GM10248 (cell line): ENCODE measurements around the gene SLC9A8.

ENCODE experiments used
- CTCF ChIA-PET: fragments of 300-600 bp; sonication (Branson Sonifier 250); formaldehyde crosslinking; extraction: SDS; loops from one replicate; lab custom pipeline; 2021; ENCODE audit warnings: antibody characterized with exemption; lab: Yijun Ruan, JAX
- POLR2A ChIA-PET: fragments of 350-650 bp; sonication (Branson Sonifier 250); formaldehyde crosslinking; extraction: SDS; loops from one replicate; lab custom pipeline; 2020; ENCODE audit warnings: antibody characterized with exemption; lab: Yijun Ruan, JAX
- DNase-seq: peaks from one replicate; pipeline ENCODE4 v3.0.0; 2012; ENCODE audit errors: extremely low spot score
- CTCF ChIP-seq: IDR thresholded peaks from 2 replicates; pipeline ENCODE4 v1.5.1; 2012; ENCODE audit warnings: mild to moderate bottlenecking, low read depth; ENCODE audit errors: extremely low read depth, missing control alignments, control extremely low read depth

The SLC9A8 gene

GRCh38 chr20:49811825-49812506, 662 bp upstream of the SLC9A8 start:
- no peak for DNase-seq
- ChIA-PET POLR2A (interaction anchor here (0.6 kb wide), 1 partner anchor 1052 kb away, joined by 3 read pairs; no protein-coding TSS in a partner anchor), CTCF (interaction anchor here (1.0 to 1.2 kb wide), 4 partner anchors 25 to 202 kb away, joined by 3 to 4 read pairs (median 3); no protein-coding TSS in a partner anchor)
- no peak for TF ChIP-seq CTCF

- TF ChIP-seq CTCF: no peak
- ChIA-PET CTCF (interaction anchor here (0.6 to 2.9 kb wide), 7 partner anchors 11 to 66 kb away, joined by 3 to 16 read pairs (median 4); no protein-coding TSS in a partner anchor), POLR2A (no interaction called here)
- no peak for DNase-seq
These were observed 812 bp downstream of the SLC9A8 start for GRCh38 chr20:49813305-49813974.

- CTCF ChIA-PET: interaction anchor here (0.8 to 2.9 kb wide), 4 partner anchors 11 to 46 kb away, joined by 3 to 16 read pairs (median 4); no protein-coding TSS in a partner anchor
- POLR2A ChIA-PET: interaction anchor here (0.5 kb wide), 1 partner anchor 14 kb away, joined by 6 read pairs; no protein-coding TSS in a partner anchor
- TF ChIP-seq CTCF: no peak
These were observed 1.5 kb downstream of the SLC9A8 start for GRCh38 chr20:49814057-49814694.

GRCh38 chr20:49818816-49819215, 6.2 kb downstream of the SLC9A8 start:
- ChIA-PET POLR2A (no interaction called here), CTCF (no interaction called here)
- no peak for TF ChIP-seq CTCF
- DNase-seq: no peak

More at GRCh38 chr20:49814057-49814694, 1.5 kb downstream of the SLC9A8 start:
- no peak for DNase-seq

- no peak for TF ChIP-seq CTCF
- no peak for DNase-seq
- CTCF ChIA-PET: interaction anchor here (1.0 to 1.3 kb wide), 2 partner anchors 11 to 17 kb away, joined by 3 read pairs; no protein-coding TSS in a partner anchor
- POLR2A ChIA-PET: no interaction called here
These were observed 7.1 kb downstream of the SLC9A8 start for GRCh38 chr20:49819702-49820101.

GRCh38 chr20:49821381-49821780, 8.8 kb downstream of the SLC9A8 start:
- no peak for TF ChIP-seq CTCF
- no peak for DNase-seq
- POLR2A ChIA-PET: no interaction called here
- CTCF ChIA-PET: interaction anchor here (0.9 to 2.9 kb wide), 3 partner anchors 70 to 211 kb away, joined by 3 to 14 read pairs (median 4); no protein-coding TSS in a partner anchor
